ENCODE results near the gene ANP32A.

ANP32A gene

DNA sequence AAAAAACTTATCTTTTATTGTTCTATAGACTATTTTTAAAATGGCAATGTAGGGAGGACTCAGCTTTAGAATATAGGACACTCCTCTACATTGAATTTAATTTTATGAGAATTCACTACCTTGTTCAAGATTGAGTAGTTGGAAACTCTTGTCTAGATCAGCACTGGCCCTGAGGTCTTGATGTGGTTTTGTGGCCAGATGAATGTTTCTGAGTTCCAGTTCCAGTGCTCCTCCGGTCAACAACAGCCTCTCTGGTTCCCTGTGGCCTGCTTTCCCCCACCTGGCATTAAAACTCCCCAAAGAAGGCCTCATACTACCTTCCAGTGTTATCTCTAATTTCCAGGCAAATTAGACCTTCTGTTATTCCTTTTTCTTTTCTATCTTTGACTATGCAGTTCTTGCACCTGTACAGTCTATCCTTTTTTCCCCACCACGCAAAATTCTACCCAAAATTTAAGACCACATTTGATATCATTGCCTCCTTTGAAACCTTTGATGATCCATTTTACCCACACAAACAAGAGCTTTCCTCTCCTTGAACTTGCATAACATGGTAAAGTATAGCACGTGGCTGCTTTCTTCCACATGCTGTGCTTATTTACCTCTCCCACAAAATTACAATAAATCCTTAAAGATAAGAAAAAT is 9.6 kb upstream of the ANP32A start:
- TF ChIP-seq, protein P1, sequence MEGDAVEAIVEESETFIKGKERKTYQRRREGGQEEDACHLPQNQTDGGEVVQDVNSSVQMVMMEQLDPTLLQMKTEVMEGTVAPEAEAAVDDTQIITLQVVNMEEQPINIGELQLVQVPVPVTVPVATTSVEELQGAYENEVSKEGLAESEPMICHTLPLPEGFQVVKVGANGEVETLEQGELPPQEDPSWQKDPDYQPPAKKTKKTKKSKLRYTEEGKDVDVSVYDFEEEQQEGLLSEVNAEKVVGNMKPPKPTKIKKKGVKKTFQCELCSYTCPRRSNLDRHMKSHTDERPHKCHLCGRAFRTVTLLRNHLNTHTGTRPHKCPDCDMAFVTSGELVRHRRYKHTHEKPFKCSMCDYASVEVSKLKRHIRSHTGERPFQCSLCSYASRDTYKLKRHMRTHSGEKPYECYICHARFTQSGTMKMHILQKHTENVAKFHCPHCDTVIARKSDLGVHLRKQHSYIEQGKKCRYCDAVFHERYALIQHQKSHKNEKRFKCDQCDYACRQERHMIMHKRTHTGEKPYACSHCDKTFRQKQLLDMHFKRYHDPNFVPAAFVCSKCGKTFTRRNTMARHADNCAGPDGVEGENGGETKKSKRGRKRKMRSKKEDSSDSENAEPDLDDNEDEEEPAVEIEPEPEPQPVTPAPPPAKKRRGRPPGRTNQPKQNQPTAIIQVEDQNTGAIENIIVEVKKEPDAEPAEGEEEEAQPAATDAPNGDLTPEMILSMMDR (IDR thresholded peaks at IDR 0.05; ENCODE audit: low read depth, low read length, missing control alignments), result no peak
- no peak for DNase-seq (ENCODE audit: extremely low read depth, low read depth)
- no peak overlapping the region for H3K4me3 ChIP-seq (replicated peaks; ENCODE audit: low read depth, low read length)

DNA sequence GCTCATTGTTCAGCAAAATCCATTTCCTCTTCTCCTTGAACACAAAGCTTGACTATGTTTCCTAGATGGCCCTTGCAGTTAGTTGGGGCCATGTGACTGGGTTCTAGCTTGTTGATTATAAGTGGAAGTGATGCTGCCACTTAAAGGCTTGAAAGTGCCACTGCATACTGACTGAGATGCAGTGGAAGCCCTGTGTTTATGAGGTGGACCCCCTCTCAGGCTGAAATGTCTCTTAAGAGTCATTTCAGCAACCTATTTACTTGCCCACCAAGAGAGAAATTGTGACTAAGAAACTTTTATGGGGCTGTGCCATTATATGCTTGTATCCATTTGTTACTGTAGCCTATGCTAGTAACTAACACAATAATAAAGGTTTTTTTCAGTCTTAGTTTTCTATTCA is 8.4 kb upstream of the ANP32A start:
- TF ChIP-seq, protein P1 (IDR thresholded peaks at IDR 0.05; ENCODE audit: low read depth, low read length, missing control alignments), result peak; percentile 16
- no peak overlapping the region for H3K4me3 ChIP-seq (replicated peaks; ENCODE audit: low read depth, low read length)
- no peak for DNase-seq (ENCODE audit: extremely low read depth, low read depth)

DNA sequence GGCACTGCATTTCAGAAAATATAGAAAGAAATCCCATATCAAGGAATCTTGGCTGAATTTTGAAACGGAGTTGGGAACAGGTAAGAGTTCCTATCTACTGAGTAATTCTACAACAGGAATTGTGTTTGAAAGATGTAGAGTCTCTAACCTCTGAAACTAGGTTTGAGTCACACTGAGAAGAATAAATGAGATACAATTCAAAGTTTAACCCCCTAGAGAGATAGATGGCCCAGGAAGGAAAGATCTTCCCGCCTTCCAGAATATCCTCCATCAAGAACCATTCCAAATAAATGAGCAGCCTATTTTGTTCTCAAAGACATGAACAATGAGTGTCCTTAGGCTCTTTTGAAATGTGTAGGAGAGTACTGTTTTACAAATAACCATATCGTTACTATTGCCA is 2.9 kb upstream of the ANP32A start:
- H3K4me3 ChIP-seq (replicated peaks; ENCODE audit: low read depth, low read length), result no peak overlapping the region
- TF ChIP-seq, protein P1 (IDR thresholded peaks at IDR 0.05; ENCODE audit: low read depth, low read length, missing control alignments), result no peak
- DNase-seq (ENCODE audit: extremely low read depth, low read depth), result no peak

DNA sequence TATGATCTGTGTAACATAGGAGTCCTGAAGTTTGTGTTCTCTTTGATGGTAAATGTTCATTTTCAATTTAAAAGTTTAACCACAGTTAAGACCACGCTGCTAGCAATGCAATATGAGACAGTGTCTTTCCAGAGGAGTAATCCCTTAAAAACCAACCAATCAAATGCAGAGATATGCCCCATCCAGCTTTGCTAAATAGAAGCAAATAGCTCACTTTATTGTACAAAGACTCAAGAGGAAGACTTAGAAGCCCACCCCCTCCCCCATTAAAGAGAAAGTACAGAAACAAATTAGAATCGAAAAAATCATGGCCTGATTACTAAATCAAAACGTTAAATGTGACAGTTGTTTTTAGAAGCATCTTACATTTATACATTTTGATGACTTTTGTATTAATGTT is 2.1 kb upstream of the ANP32A start:
- DNase-seq (ENCODE audit: extremely low read depth, low read depth), result no peak
- H3K4me3 ChIP-seq (replicated peaks; ENCODE audit: low read depth, low read length), result no peak overlapping the region
- TF ChIP-seq, protein P1 (IDR thresholded peaks at IDR 0.05; ENCODE audit: low read depth, low read length, missing control alignments), result no peak

DNA sequence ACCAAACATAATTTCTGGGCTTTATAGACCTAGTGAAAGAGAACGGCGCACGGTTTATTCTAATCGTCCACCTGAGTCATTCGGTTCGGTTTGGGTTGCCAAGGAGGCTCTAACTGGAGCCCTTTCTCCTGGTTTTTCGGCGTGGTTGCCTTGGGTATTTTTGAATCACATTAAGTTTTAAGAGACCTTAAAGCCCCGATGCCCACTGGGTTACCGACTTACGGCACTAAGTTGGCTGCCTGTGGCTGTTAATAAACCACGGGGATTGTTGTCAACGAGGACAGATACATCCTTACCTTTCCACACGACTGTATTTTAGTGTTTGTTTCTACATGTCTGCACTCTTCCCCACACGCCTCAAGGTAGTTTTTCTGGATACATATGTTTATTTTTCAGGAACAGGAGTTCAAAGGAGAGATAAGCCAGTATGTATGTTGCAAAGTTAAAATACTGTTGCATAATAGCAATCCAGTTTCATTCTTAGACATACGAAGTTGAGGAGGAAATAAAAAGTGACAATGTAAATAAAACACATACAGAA is 1.2 kb upstream of the ANP32A start:
- H3K4me3 ChIP-seq (replicated peaks; ENCODE audit: low read depth, low read length), result peak overlapping the region; percentile 57
- TF ChIP-seq, protein P1 (IDR thresholded peaks at IDR 0.05; ENCODE audit: low read depth, low read length, missing control alignments), result no peak
- DNase-seq (ENCODE audit: extremely low read depth, low read depth), result no peak

DNA sequence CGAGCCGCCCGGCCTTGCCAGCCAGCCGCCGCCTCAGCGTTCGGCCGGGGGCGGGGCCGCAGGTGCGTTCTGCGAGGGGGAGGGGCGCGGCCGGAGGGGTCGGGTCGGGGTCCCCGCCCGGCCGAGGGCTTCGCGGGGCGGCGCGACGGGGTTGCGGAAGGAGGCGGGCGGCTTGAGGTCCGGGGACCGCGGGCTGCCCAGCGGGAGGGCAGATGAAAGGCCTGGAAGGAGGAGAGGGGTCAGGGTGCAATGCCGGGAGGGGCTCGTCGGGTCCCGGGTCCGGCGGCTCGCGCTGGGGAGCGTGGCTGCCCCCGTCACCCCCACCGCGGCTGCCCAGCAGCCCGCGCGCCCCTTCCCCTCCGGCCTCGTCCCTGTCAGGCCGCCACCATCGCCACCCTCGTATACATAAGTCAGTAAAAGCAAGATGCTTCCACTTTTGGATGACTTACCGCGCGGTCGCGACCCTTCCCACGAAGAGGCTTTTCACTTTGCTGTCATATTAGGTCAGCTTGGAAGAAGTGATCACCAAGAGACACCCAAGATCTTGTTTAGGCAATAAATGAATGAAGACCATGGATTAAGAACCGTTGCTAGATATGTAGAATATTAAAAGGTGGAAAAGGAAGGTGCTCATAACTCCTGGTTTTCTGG is 620 bp upstream of the ANP32A start:
- DNase-seq (ENCODE audit: extremely low read depth, low read depth), result no peak
- TF ChIP-seq, protein P1 (IDR thresholded peaks at IDR 0.05; ENCODE audit: low read depth, low read length, missing control alignments), result no peak
- H3K4me3 ChIP-seq (replicated peaks; ENCODE audit: low read depth, low read length), result peak overlapping the region; percentile 57

Measured in HFF-Myc (cell line).